ENCODE measurements around the gene CAMSAP1. TPM values are rescaled to one million over a fixed set of nuclear protein-coding genes. Genes with fewer than 3 reads are reported as not detected.

CAMSAP1 gene
- total and polyA plus RNA-seq, 2 of the 4 experiments (the other 2 are of a cell fraction) = 8.2 to 19.5 TPM

- Histone ChIP-seq H4K8ac (ENCODE audit: low read depth in 2 of 2, low read length in 2 of 2) (no peak overlapping the region), H3K9me3 (ENCODE audit: control insufficient read depth, insufficient read depth, low read length) (no peaks in the 10 kb centered on the region), H2BK5ac (ENCODE audit: low read depth, low read length, poor library complexity, severe bottlenecking) (no peak overlapping the region), H3K4ac (ENCODE audit: low read depth, low read length) (no peak overlapping the region), H3K14ac (replicated peaks; ENCODE audit: low read depth, low read length) (no peak overlapping the region), H3K18ac (ENCODE audit: low read depth, low read length) (no peak overlapping the region), H3K79me1 (ENCODE audit: low read depth in 1 of 2, low read length in 2 of 2) (peaks cover 5 to 9% of the 10 kb centered on the region in 2 experiments; a peak in 3 of 4 replicates), H3K9me1 (ENCODE audit: insufficient read depth, low read length) (no peaks in the 10 kb centered on the region; the same call in 1 of the 2 replicates), H3K4me3 (ENCODE audit: insufficient read depth, low read depth, low read length) (no peak overlapping the region), H4K5ac (ENCODE audit: low read depth, low read length) (no peak overlapping the region), H2AK5ac (ENCODE audit: low read depth, low read length) (no peak overlapping the region), H3K4me1 (ENCODE audit: control insufficient read depth, insufficient read depth, low read length) (no peaks in the 10 kb centered on the region), H2BK20ac (ENCODE audit: low read depth, low read length) (no peak overlapping the region), H3K36me3 (ENCODE audit: control insufficient read depth, insufficient read depth, low read length) (peaks cover 58% of the 10 kb centered on the region), H3K27ac (ENCODE audit: insufficient read depth, low read length) (no peak overlapping the region), H2AFZ (replicated peaks; ENCODE audit: low read length, poor library complexity) (no peak overlapping the region), H3K27me3 (ENCODE audit: control insufficient read depth, insufficient read depth, low read length) (no peaks in the 10 kb centered on the region), H3K56ac (ENCODE audit: extremely low read depth, insufficient read depth, low read length) (no peak overlapping the region), H4K20me1 (ENCODE audit: insufficient read depth, low read length) (no peaks in the 10 kb centered on the region), H2BK120ac (ENCODE audit: low read depth, low read length) (no peak overlapping the region), H4K91ac (ENCODE audit: insufficient read depth, low read depth, low read length) (no peak overlapping the region), H3K23ac (ENCODE audit: low read depth, low read length) (no peak overlapping the region), H2AK9ac (replicated peaks; ENCODE audit: low read depth, low read length, poor library complexity) (no peak overlapping the region), H2BK15ac (ENCODE audit: low read depth, low read length) (no peak overlapping the region), H3K9ac (ENCODE audit: low read depth, low read length) (no peak overlapping the region), H3K4me2 (ENCODE audit: low read depth, low read length) (no peak overlapping the region)
- dilution Hi-C loops (cut with HindIII; ENCODE audit: low sequenced_read_pairs, unreplicated experiment) = no loop called here
- in situ Hi-C loops (cut with MboI; ENCODE audit: low sequenced_read_pairs) = loop anchor here (25.0 kb wide), 1 partner anchor 329 kb away; a partner anchor contains a TSS
- no CpG with 5 or more reads among the region's 13 CpGs for WGBS, 2 experiments (ENCODE audit: extremely low coverage in 2 of 2, insufficient read length in 1 of 2)
- ChIA-PET CTCF (no interaction called here), POLR2A (ENCODE audit: unreplicated experiment) (no interaction called here)
- TF ChIP-seq NFE2L2 (IDR thresholded peaks at IDR 0.05; ENCODE audit: low read depth, low read length) = no peak
- TF ChIP-seq USF2 (IDR thresholded peaks at IDR 0.05; ENCODE audit: low read depth, low read length) = no peak
- TF ChIP-seq RCOR1 (IDR thresholded peaks at IDR 0.05; ENCODE audit: insufficient replicate concordance, low read length) = no peak
- TF ChIP-seq MXI1 (IDR thresholded peaks at IDR 0.05; ENCODE audit: borderline replicate concordance, low read depth, low read length) = no peak
- TF ChIP-seq RAD21 (IDR thresholded peaks at IDR 0.05; ENCODE audit: low read length) = no peak
- no peak for TF ChIP-seq CTCF (conservative IDR thresholded peaks at IDR 0.05; ENCODE audit: low read depth, low read length)
- no peak for TF ChIP-seq CHD1 (IDR thresholded peaks at IDR 0.05; ENCODE audit: low read depth, low read length)
- no peak for TF ChIP-seq CEBPB (IDR thresholded peaks at IDR 0.05; ENCODE audit: low read depth, low read length)
- TF ChIP-seq MAZ (IDR thresholded peaks at IDR 0.05; ENCODE audit: borderline replicate concordance, low read depth, low read length) = no peak
- TF ChIP-seq BHLHE40 (IDR thresholded peaks at IDR 0.05; ENCODE audit: low read depth, low read length) = no peak
- TF ChIP-seq RFX5 (IDR thresholded peaks at IDR 0.05; ENCODE audit: low read depth, low read length) = no peak
- TF ChIP-seq MAFK (IDR thresholded peaks at IDR 0.05; ENCODE audit: low read depth, low read length) = no peak
- TF ChIP-seq POLR2A (IDR thresholded peaks at IDR 0.05; ENCODE audit: low read depth, low read length) = no peak
- TF ChIP-seq SMC3 (IDR thresholded peaks at IDR 0.05; ENCODE audit: low read depth, low read length) = no peak
- TF ChIP-seq ELK1 (IDR thresholded peaks at IDR 0.05; ENCODE audit: borderline replicate concordance, low read depth, low read length) = no peak
- TF ChIP-seq FOS (IDR thresholded peaks at IDR 0.05; ENCODE audit: low read depth, low read length) = no peak
- DNase-seq (no peak), ATAC-seq (ENCODE audit: low read depth) (no peak)
- no TSS peak for BruUV-seq (replicated peaks)
- intact Hi-C loops (cut with micrococcal nuclease) = no loop called here
These were observed 34.1 kb upstream of the CAMSAP1 start for GRCh38 chr9:135941288-135941995.

All from IMR-90 (cell line).